SH-SY5Y (cell line): ENCODE data around the gene SERPINB12.

Experiments
- GATA2 ChIP-seq: IDR thresholded peaks from 2 replicates; pipeline ENCODE4 v1.6.1; 2011; ENCODE audit warnings: mild to moderate bottlenecking, low read depth, low read length
- GATA3 ChIP-seq: IDR thresholded peaks from 2 replicates; pipeline ENCODE4 v1.6.1; 2011; ENCODE audit warnings: low read depth, mild to moderate bottlenecking, low read length, moderate library complexity

DNA sequence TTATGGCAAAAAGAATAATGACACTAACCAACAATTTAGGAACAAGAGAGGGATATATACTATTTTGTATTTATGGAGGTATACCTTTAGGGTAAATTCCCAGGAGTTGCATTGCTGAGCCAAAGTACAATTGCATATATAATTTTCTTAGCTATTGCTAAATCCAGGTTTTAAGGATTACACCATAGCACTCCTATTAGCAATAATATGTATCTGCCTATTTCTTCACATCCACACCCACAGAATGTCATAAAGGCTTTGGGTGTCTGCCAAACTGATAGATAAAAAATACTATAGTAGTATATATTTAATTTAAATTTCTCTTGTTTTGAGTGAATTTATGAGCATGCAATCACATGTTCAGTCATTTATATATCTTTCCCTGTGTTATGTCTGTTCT is 33.5 kb downstream of the SERPINB12 start:
- no peak for TF ChIP-seq GATA2
- no peak for TF ChIP-seq GATA3
